Vagina (tissue), 2 donors: ENCODE results near the gene DENND1A.

Experiments used
- POLR2A ChIP-seq, 2 donors: fragments of 450-650 bp; IDR thresholded peaks; one replicate each; pipeline ENCODE4 v1.6.1; 2017; ENCODE audit warnings: antibody characterized with exemption in 2 of 2, mild to moderate bottlenecking in 2 of 2, moderate library complexity in 2 of 2
- POLR2AphosphoS5 ChIP-seq, 2 donors: sonication (generic); formaldehyde crosslinking; IDR thresholded peaks; one replicate each; pipeline ENCODE4 v1.9.0; 2017; ENCODE audit warnings: antibody characterized with exemption in 2 of 2, mild to moderate bottlenecking in 2 of 2, low read depth in 1 of 2; ENCODE audit not compliant: insufficient read depth in 1 of 2
- TF ChIP-seq, protein P1 (sequence below), 3 experiments: fragments of 450-650 bp in 2 of 3; fragments of 200-600 bp in 1 of 3; sonication (generic) in 1 of 3; IDR thresholded peaks; one replicate each; pipeline ENCODE4 v1.5.1; 2017 to 2019; ENCODE audit warnings: antibody characterized with exemption in 3 of 3, mild to moderate bottlenecking in 2 of 3, moderate library complexity in 2 of 3

GRCh38 chr9:123691765-123692303 lies 238.1 kb downstream of the DENND1A start:
- TF ChIP-seq POLR2A (IDR thresholded peaks at IDR 0.05) (no peak), POLR2AphosphoS5 (IDR thresholded peaks at IDR 0.05; ENCODE audit: insufficient read depth in 1 of 2, low read depth in 1 of 2) (no peak)
- TF ChIP-seq, protein P1, sequence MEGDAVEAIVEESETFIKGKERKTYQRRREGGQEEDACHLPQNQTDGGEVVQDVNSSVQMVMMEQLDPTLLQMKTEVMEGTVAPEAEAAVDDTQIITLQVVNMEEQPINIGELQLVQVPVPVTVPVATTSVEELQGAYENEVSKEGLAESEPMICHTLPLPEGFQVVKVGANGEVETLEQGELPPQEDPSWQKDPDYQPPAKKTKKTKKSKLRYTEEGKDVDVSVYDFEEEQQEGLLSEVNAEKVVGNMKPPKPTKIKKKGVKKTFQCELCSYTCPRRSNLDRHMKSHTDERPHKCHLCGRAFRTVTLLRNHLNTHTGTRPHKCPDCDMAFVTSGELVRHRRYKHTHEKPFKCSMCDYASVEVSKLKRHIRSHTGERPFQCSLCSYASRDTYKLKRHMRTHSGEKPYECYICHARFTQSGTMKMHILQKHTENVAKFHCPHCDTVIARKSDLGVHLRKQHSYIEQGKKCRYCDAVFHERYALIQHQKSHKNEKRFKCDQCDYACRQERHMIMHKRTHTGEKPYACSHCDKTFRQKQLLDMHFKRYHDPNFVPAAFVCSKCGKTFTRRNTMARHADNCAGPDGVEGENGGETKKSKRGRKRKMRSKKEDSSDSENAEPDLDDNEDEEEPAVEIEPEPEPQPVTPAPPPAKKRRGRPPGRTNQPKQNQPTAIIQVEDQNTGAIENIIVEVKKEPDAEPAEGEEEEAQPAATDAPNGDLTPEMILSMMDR (IDR thresholded peaks at IDR 0.05), result no peak
